ENCODE measurements around the gene UNK.

The UNK gene

DNA sequence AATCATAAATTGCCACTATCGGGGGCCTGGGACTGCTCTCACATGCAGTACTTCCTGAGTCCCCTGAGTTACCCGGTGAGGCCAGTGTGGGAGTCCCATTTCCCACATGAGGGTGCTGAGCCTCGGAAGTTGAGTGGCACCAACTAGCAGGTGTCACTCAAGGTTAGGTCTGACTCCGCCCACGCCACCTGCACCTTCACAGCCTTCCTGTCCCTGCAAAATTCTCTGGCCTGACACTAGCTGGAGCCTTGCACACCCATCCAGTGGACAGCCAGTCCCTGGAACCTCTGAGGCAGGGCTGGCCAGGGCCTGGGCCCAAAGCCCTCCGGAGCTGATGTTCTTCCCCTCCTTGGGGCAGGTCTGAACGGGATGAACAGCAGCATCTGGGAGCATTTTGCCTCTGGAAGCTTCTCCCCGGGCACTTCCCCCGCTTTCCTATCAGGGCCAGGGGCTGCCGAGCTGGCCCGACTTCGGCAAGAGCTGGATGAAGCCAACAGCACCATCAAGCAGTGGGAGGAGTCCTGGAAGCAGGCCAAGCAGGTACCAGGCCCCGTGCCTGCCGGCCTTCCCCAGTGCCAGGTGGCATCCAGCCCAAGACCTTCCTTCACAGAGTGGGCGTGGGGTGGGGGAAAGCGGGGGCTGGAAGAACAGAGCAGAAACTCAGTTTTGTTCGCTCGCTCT is 37.7 kb downstream of the UNK start:
- DNase-seq: no peak

DNA sequence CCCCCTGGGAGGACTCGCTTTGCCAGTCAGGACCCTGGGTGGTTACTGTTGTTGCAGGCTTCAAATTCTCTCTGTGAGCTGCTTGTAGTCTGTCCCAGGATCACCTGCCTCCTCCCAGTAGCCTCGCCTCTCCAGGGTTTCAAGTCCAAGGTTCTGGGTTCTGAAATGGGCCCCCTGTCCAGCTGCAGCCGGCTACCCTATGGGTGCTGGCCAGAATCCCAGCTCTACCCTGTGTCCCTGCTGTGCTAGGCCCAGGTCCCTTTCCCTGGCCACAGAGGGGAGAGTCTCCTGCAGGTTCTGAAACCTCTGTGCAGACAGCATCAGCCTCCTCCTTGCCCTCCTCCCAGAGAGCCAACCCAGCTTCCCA is 38.2 kb downstream of the UNK start:
- no peak for DNase-seq

DNA sequence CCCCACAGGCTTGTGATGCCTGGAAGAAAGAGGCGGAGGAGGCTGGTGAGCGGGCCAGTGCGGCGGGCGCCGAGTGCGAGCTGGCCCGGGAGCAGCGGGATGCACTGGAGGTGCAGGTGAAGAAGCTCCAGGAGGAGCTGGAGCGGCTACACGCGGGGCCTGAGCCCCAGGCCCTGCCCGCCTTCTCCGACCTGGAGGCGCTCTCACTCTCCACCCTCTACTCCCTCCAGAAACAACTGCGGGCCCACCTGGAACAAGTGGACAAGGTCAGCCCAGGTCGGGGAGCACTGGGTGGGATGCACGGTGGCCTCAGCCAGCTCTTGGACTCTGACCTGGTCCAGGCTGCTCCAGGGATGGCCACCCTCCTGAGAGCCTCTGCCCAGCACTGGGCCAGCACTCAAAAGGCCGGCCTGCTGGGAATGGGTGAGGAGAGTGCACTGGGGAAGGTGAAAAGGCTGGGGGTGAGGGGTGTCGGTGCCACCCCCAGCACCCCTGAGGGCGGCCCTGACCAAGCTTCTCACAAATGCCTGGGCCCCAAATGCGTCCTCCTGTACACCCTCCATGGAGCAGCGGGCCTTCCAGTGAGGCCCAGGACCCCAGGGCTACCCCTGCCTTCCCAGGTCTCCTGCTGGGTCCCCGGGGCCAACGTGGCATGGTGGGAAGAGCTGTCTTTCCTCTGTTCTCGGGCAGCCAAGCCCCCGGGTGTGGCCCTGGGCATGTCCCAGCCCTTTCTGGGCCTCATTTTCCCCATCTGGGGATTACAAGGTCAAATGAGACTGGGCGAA is 38.8 kb downstream of the UNK start:
- DNase-seq: no peak

DNA sequence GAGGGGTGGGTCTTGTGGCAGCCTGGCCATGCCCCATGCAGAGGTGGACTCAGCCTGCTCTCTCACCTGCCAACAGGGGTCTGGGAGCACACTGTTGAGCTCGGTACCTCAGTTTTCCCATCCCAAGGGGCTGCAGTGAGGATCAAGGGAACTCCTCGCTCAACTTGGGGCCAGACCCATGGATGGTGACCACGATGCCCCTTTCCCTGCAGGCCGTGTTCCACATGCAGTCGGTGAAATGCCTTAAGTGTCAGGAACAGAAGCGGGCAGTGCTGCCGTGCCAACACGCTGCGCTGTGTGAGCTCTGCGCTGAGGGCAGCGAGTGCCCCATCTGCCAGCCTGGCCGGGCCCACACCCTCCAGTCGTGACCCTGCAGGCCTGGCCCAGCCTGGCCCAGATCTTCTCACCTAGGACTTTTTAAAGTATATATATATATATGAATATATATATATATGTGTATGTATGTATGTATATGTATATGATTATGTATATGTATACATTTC is 39.5 kb downstream of the UNK start:
- no peak for DNase-seq

DNA sequence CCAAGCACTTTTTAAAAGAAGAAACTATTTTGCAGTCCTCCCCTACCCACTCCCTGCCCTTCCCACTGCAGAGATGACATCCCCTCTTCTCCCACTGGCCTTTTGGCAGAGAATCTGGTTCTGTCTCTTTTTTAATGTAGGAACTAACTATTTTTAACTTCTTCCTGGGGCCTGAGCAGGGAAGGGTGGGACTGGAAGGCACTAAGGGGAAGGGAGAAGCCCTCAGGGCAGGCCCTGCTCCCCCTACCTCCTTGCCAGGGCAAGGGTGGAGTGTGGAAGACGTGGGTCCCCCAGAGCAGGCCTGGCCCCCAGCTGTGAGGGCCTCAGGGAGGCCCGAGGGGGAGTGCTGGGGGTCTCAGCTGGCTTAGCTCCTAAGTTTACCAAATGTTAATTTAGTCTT is 40.1 kb downstream of the UNK start:
- no peak for DNase-seq

DNA sequence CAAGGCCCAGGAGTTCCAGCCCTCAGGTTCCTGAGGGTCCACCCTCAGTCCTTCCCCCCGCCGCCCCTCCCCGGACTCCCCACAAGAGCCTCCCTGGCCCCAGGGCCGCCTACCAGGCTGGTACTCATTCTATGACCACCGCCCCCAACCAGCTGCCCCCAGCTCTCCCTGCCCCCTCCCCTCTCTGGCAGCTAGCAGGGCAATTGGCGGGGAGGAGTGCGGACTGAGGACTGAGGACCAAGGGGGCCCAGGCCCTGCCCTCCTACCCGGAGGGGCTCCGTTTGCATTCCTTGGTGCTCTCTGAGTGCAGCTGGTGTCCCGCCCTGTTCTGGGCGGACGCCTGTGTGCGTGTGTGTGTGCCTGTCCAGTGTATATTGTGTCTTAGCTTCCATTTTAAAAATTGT is 40.5 kb downstream of the UNK start:
- no peak for DNase-seq

DNA sequence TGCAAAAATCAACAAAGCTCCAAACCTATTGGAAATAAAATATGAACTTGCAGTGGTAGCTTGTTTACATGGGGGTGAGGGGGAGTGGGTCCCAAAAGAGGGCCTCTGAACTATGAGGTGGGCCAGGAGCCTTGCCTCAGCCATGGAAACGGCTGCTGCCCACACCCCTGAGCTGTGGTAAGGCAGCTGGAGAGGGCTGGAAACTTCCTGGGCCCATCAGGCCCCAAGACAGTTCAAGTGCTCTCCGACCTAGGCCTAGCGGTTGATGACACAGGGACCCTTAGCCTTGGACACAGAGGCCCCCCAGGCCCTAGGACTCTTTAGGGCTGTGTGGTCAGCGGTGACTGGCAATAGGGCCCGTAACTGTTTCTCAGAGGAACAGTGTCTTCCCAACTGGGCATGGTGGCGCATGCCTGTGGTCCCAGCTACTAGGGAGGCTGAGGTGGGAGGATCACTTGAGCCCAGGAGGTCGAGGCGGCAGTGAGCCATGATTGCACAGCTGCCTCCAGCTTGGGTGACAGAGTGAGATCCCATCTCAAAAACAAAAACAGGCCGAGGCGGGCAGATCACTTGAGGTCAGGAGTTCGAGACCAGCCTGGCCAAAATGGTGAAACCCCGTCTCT is 41.3 kb downstream of the UNK start:
- DNase-seq: no peak

DNA sequence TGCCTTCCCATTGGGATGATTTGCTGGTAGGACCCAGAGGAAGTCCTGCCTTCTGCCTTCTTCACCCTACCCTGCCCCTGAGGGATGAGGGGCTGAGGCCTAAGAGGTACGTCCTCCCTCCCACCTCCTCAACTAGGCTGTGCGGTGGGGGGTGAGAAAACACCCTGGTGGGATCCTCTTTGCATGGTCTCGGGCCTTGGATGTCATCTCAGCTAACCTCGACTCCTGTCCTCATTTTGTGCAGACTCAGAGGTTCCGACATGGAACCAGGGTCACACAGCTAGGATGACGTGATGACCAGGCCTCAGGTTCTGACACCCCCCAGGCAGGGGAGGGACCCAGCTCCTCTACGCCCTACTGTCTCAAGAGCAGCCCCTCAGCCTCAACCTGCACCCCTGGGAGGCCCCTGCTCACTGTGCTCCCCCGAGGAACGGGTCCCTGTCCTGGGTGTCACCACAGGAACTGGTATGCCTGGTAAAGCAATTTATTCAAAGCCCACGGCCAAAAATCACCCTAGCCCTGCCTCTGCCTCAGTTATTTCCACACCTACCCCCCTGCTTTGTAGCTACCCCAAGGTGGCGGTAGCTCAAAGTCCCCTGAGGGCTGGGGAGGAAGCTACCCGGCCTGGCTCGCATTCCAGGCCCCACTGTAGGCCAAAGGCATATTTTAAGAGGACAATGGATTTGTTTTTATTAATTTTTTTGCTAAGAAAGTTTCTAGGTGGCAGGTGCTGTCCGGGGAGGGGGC is 42.1 kb downstream of the UNK start:
- no peak for DNase-seq

DNA sequence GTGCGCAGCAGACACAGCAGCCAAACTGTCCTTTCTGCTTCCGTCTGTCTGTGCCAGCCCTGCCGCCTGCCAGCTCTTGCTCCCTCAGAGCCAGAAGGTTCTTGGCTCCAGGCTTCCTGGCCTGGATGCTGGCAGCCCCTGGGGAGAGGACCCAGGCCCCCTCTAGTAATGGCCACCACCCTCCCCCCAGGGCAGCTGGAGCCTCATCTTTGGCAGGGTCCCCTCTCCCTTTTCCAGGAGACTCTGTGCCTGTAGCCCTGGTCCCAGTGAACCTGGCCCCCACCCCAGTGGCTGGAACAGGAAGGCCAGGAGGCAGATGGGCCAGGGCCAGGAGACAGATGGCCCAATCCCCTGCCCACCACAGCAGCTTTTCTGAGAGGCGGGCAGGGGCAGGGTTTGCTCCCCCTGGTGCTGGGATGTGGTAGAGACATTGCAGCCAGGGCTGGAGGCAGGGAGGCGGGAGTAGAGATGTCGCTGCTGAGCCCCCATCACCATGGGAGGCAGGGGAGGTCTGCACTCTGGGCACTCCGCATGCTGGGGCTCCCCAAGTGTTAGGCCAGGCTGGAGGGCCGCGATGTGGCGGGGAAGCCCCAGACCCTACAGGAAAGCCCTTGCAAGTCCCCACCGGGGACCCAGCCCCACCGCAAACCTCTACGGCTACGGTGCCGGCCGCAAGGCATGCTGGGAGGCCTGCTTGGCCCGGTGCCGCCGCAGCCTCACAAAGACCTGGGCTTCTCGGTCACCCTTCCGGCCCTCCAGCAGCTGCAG is 42.9 kb downstream of the UNK start:
- DNase-seq: peak; percentile 28

DNA sequence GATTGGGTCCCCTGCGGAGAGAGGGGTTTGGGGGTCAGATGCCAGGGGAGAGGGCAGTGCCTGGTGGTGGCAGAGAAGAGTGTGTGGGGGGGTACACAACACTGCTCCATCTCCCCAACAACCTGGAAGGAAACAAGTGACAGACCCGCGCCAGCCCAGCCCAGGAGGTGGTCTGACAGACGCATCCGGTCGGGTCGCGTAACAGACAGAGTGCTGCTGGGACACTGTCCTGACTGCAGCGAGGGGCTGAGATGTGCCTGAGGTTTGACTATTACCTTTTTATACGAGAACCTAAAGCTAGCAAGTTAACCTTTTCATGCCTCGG is 43.4 kb downstream of the UNK start:
- no peak for DNase-seq

DNA sequence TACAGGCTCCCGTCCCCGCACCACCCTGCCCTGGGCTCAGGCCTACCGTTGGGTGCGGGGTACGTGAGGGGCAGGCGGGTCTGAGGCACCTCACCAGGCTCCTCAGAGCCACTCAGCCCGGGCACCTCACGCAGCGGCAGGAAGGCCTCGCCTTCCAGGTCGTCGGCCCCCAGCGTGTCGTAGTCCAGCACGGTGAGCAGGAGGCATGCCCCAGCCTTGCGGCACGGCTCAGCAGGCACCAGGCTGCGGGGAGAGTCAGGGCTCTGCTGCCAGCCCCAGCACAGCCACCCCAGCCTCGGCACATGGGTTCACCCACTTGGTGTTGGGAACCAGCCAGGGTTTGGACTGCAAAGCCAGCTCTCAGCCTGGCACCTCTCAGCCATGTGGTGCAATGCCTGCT is 44.1 kb downstream of the UNK start:
- no peak for DNase-seq

DNA sequence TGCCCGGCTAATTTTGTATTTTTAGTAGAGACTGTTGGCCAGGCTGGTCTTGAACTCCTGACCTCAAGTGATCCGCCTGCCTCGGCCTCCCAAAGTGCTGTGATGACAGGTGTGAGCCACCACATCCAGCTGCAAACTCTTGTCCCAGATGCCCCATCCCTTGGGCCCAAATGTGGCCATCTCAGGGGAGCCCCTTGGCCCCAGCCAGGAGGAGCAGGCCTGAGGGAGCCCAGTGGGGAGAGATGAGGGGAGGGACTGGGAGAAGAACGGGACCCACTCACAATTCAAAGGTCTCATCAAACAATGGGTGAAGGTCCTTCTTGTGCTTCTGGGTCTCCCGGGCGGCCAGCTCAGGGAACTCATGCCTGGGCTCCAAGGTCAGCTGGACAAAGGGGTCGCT is 45.1 kb downstream of the UNK start:
- DNase-seq: no peak

DNA sequence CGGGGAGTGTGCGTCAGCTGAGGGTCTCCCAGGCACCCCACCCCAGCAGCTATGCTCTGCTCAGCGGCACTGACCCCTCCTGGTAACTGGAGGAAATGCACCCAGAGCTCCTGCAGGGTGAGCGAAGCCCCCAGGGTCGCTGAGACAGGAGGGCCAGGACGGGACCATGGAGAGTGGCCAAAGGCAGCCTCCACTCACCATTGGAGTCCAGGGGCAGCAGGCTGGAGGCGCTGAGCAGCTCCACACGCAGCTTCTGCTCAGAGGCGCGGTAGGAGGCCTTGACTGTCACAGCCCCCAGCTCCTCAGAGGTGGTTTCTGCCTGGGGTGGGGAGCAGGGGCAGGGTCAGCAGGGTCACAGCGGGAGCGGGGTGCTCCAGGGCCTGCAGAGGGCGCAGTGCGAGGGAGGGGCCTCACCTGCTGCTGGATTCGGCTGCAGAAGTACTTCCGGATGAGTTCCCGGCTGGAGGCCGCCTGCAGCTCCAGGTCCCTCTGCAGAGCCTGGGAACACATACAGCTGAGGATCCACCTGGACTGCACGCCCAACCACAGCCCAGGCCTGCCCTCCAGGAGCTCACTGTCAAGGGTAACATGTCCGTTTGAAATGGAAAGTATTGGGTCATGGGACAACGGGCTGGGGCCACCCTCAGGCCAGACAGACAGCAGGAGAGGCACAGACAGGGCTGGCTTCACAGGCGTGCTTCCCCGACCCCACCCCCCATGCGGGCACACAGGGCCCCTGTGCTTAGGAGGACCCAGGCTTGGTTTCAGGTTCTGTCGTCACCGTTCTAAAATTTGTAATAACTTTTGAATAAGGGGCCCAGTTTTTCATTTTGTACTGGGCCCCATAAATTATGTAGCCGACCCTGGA is 45.8 kb downstream of the UNK start:
- DNase-seq: no peak

DNA sequence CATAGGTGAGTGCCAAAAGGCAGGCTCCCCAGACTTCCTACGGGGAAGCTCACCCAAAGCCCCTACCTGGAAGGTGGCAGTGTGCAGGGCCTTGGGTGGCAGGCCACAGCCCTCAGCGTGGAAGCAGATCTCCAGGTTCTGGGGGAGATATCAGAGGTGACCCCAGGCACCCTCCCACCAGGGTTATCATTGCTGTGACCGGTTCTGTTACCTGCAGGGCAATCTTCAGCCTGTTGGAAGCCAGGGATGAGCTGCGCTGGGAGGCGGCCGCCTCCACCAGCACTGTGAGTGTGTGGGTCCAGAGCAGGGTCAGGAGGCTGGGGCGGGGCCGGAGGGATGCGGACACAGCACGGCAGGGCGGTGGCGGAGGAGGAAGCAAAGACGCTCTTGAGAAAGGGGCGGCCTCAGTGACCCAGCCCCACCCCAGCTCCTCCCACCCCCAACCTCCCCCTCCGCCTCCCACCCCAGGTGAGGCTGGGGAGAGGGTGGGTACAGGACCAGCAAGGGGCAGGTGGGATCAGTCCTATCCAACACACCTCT is 46.5 kb downstream of the UNK start:
- DNase-seq: no peak

DNA sequence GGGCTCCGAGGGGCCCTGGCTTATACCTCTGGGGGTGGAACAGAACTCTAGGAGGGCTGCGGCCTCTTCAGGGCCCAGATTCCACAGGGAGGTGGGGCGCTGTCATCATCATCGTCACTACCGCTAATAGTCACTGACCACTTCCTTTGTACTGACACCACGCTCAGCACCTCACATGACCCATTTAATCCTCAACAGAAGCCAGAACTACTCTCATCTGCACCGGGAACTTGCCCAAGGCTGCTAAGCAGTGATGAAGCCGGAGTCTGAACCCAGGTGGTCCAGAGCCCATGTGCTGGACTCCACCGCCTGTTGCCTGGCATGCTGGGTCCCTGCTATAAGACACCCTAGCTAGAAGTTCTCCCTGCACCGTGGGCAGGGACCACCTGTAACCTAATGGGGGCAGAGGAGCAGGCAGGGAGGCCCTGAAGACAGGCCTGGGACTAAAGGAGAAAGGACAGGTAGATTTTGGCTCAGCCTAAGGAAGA is 47.6 kb downstream of the UNK start:
- DNase-seq: no peak

DNA sequence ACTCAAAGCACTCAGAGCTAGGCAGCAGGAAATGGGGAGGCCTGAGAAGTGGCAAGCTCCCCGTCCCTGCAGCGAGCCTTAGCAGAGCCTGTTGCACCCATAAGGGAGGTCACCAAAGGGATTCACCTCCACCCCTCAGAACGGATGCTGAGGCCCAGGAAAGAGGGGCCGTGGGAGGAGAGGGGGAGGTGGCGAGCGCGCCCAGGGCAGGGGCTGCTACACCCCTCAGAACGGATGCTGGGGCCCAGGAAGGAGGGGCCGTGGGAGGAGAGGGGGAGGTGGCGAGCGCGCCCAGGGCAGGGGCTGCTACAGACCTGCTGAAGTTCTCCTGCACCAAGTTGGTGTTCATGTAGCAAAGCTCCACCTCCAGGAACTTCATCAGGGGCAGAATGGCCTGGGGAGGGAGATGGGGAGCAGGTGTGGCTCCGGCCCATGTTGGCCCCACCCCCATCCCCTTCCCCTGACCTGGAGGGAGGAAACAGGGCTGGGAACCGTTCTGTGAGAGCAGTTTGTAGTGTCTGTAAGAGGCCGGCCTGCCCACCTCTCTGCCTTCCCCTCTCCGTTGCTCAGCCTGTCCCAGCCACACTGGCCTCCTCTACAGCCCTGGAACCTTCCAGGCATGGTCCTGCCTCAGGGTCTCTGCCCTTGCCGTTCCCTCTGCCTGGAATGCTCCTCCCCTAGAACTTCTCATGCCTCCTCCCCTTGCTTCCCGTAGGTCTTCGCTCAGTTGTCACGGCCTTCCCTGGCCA is 48.2 kb downstream of the UNK start:
- DNase-seq: no peak

DNA sequence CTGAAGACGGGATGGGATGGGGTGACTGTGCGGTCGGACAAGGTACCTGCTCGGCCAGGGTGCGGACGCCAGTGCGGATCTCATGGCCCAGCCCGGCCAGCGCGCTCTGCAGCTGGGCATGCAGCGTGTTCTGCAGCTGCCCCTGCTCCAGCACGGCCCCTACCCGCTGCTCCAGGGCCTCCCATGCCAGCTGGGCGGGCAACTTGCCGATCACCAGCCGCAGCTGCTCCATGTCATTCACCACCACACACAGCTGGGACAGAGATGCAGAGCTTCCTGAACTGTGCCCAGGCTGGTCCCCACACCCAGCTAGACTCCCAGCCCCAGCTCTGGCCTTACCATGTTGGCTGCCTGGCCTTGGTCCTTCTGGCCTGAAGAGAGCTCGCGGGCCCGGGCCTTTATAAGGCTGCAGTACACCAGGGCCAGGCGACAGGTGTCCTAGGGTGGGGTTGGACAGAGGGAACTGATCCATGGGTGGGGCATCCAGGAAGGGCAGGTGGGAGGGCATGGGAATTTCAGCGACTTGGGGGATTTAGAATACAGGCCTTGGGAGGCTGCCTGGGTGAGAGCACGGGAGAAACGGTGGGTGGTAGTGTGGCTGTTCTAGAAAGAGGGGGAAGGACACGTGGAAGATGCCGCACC is 49.8 kb downstream of the UNK start:
- DNase-seq: no peak

DNA sequence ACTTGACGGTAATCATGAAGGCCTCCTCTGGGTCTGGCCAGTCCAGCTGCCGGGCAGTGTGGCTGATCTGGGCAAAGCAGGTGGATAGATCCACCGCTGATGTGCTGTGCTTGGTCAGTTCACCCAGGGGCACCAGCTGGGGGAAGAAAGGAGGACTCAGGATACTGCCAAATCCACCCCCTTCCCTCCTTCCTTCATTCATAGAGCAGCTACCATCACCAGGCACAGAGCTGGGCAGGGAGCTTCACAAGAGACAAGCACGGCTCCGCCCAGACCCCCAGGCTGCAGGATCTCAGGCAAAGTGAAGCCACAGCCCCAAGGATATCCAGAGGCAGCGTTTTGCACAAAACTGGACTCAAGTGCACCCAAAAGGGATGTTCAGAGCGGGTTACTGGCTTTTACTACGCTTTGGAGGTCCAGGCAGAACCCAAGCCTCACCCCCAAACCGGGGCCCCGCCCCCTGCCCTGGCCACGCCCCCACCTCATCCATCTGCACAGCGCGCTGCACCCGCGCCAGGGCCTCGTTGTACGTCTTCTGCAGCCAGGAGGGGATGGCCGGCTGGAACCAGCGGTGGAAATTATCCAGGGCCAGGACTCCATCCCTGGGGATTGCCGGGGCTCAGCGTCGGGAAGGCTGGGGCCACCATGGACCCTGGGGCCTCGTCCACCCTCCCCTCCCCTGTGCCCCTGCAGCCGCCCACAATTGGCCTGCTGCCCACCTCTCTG is 50.5 kb downstream of the UNK start:
- DNase-seq: no peak

DNA sequence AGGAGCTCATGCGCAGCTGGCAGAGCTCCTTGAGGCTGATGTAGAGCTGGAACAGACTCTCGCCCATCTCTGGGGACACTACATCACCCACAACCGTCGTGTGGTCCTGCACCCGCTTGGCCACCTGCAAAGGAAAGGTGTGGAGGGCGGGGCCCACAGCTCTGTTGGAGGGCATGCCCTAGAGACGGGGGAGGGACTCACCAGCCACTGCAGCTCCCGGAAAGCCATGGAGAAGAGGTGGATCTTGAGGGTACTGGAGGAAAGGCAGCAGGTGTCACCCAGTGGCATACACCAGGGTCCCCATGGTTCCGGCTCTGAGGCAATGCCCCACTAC is 51.0 kb downstream of the UNK start:
- DNase-seq: no peak

DNA sequence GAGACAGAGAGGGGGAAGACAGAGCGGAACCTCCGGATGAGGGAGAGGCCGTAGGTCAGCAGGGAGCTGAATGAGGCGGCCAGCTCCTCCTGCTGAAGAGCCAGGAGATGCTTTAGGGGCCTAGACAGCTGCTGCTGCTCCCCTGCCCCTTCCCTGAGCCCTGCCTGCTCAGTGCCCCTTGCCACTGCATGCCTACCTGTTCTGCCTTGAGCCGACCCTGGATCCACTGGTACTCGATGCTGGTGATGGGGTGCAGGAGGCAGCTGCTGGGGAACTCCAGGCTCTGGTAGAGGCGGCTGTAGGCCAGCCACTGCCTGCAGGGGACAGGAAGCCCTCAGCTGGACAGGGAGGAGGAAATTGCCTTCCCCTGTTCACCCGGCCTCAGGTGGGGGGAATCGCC is 52.0 kb downstream of the UNK start:
- no peak for DNase-seq

Measured in NCI-H748 treated with DMSO at 0.1 percent for 48 hours (cell line).